ENCODE data around the gene FAM193B.
A peak's percentile ranks its signal among the peaks of the same experiment; 100 is the strongest.

The FAM193B gene

DNA sequence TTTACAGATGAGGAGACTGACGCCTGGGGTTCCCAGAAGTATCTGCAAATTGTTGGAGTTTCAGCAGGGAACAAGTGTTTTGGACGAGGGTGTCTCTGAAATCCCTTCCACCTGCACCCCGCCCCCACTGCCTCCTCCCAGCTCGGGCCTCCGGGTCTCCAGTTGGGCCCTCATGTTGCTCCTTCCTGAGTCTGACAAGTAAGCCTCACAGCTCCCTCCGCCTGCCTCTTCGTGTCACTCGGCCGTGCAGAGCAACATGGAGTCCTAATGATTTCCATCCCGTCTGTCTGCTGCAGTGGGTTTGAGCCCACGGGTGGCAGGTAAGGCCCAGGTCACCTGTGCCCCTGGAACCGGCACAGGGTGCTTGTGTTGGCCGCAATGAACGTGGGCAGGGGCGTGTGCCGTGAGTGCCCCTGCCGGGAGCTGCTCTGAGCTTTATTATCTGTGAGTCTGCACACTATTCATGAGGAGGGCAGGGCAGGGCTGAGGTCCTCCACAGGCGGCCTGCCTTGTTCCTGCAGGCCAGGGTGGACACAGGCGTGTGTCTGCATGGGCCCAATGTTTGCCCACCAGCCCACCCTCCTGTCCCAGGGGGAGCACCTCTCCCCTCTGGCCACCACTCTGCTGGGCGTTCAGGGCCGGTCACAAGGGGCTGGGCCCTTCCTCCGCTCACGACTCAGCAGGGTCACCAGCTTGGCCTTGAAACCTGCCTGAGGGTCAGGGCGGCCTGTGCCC lies 50.8 kb downstream of the FAM193B start:
- TF ChIP-seq, protein P1, sequence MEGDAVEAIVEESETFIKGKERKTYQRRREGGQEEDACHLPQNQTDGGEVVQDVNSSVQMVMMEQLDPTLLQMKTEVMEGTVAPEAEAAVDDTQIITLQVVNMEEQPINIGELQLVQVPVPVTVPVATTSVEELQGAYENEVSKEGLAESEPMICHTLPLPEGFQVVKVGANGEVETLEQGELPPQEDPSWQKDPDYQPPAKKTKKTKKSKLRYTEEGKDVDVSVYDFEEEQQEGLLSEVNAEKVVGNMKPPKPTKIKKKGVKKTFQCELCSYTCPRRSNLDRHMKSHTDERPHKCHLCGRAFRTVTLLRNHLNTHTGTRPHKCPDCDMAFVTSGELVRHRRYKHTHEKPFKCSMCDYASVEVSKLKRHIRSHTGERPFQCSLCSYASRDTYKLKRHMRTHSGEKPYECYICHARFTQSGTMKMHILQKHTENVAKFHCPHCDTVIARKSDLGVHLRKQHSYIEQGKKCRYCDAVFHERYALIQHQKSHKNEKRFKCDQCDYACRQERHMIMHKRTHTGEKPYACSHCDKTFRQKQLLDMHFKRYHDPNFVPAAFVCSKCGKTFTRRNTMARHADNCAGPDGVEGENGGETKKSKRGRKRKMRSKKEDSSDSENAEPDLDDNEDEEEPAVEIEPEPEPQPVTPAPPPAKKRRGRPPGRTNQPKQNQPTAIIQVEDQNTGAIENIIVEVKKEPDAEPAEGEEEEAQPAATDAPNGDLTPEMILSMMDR (IDR thresholded peaks at IDR 0.05; ENCODE audit: control insufficient read depth, extremely low read depth, insufficient read depth), result no peak
- H3K4me3 ChIP-seq (ENCODE audit: low read depth, low read length), result no peak overlapping the region
- no peak for DNase-seq (ENCODE audit: low read depth)

DNA sequence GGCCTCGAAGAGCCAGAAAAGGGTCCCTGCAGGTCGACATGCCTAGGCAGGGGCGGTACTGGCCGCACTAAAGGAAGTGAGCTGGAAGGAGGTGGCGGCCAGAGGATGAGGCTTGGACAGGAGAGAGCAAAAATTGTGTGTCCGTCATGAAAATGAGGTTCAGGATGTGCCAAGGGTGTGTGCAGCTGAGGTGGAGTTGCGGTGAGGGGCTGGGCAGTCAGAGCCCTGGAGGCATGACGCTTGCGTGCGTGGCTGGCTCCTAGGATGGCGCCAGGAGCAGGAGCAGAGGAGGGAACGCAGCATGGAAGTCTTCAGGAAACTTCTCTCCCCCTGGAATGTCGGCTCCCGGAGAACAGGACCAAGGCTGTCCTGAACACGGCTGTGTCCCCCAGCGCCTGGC lies 51.5 kb downstream of the FAM193B start:
- TF ChIP-seq, protein P1 (IDR thresholded peaks at IDR 0.05; ENCODE audit: control insufficient read depth, extremely low read depth, insufficient read depth), result no peak
- DNase-seq (ENCODE audit: low read depth), result no peak
- no peak overlapping the region for H3K4me3 ChIP-seq (ENCODE audit: low read depth, low read length)

DNA sequence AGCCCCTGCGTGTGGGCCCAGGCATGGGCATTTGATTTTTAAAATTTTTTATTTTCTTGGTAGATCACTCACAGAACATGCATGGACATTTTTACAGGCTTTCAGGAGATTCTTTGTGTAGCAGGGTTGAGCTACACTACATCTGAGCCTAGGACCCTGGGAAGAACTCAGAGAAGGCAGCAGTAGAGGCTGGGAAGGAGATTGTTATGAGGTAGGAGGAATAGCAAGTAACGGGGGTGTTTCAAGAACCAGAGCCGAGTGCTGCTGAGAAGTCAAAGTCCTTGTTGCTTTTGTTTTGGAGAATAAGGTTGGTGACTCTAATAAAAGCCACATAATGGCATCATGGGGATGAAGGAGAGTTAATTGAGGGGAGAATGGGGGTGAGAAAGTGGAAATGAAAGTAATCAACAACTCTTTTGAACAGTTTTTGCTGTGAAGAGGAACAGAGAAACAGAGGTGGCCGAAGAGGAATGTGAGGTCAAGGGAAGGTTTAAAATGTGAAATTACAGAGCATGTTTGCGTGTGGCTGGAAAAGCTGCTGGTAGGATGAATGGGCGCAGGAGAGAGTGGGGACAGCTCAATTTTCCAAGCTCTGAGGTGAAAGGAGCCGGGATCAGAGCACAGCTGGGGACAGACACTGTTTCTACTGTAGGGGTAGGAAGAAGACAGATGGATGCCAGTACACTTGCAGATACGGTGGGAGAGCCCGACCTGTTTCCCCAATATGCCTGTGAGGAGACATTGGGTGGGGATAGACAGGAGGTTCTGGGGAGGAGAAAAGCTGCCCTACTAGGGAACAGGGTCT lies 52.3 kb downstream of the FAM193B start:
- H3K4me3 ChIP-seq (ENCODE audit: low read depth, low read length), result no peak overlapping the region
- TF ChIP-seq, protein P1 (IDR thresholded peaks at IDR 0.05; ENCODE audit: control insufficient read depth, extremely low read depth, insufficient read depth), result no peak
- no peak for DNase-seq (ENCODE audit: low read depth)

DNA sequence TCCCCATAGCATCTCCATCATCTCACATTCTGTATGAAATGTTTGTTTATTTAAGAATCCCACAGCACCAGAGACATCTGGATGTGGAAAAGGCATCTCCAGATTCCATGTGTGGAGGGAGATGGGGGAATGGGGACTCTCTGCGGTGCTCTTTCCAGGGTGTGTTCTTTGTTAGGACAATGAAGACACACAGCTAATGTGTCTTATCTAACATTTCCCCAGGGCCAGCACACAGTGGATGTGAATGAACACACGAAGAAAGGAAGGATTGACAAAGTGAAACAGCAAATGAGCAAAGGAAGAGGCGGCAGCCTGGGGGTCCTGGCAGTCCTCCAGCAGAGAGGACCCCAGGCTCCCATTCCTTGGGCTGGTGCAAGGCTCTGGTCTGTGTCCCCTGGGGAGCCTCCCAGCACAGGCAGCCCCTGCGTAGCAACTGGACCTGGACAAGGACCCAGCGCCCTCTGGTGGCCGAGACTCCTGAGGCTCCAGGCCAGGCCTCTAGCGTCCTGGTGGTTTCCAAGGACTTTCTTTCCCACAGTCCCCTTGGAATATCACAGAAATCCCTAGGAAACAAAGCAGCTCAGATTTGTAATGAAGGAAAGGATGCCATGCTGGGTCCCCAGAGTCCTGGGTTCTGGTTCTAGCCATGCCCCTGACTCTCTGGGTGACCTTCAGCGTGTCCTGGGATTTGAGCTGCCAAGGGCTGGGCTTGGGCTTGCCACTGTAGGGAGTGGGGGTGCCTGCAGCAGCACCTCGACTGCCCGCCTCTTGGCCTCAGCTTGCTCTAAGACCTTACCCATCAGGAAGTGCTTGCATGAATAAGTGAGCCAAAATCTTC lies 53.5 kb downstream of the FAM193B start:
- no peak overlapping the region for H3K4me3 ChIP-seq (ENCODE audit: low read depth, low read length)
- DNase-seq (ENCODE audit: low read depth), result peak; percentile 30
- TF ChIP-seq, protein P1 (IDR thresholded peaks at IDR 0.05; ENCODE audit: control insufficient read depth, extremely low read depth, insufficient read depth), result peak; percentile 94

DNA sequence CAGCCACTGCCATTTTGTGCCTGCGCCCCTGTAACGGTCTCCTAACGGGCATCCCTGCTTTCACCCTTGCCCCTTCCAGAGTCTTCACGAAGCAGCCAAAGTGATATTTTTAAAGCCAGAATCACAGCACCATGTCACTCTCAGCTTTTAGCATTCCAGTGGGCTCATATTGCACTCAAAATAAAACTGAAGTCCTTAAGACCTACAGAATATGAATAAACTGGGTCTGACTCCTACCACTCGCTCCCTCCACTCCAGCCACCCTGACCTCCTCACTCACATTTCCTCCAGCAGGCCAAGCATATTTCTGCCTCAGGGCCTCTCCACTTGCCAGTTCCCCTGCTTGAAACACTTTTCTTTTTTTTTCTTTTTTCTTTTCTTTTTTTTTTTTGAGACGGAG lies 54.5 kb downstream of the FAM193B start:
- no peak for DNase-seq (ENCODE audit: low read depth)
- no peak overlapping the region for H3K4me3 ChIP-seq (ENCODE audit: low read depth, low read length)
- TF ChIP-seq, protein P1 (IDR thresholded peaks at IDR 0.05; ENCODE audit: control insufficient read depth, extremely low read depth, insufficient read depth), result no peak

DNA sequence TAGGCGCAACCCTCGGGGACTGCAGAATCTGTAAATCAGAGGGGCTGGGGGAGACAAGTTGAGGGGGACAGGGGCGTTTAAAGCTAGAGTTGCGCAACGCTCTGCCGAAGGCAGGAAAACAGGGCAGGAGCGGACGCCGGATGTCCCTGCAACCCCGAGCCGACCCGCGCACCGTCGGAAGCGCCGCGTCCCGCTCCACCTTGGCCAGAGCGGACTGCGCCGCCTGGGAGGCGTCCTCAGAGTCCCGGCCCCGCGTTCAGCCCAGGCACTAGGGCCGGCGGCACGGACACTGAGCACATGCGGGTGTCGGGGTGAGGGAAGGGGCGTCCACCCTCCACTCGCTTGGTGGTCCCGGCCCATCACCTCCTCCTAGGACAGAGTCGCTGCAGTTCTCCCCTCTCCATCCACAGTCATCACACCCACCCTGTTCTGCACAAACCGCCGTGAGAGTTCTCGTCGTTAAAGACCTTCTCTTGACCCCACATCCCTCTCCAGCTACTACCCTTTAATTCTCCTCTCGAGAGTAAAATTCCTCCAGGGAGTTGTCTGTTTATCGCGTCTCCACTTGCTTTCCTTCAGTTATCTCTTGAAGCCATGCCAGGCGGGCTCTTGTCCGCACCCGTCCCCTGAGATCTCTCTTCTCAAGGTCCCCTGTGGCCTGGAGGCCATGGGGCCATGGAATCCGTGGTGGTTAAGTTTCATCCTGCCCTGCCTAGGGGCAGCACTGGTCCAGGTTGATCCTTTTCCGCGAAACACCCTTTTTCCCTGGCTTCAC lies 56.2 kb downstream of the FAM193B start:
- TF ChIP-seq, protein P1 (IDR thresholded peaks at IDR 0.05; ENCODE audit: control insufficient read depth, extremely low read depth, insufficient read depth), result no peak
- DNase-seq (ENCODE audit: low read depth), result no peak
- H3K4me3 ChIP-seq (ENCODE audit: low read depth, low read length), result peak overlapping the region; percentile 72
